Gastrocnemius medialis (tissue), 4 donors: ENCODE results near the gene FITM1.

Experiments
- POLR2A ChIP-seq, 2 donors: fragments of 450-650 bp; IDR thresholded peaks; one replicate each; pipeline ENCODE4 v1.6.1; 2017; ENCODE audit warnings: antibody characterized with exemption in 2 of 2, mild to moderate bottlenecking in 2 of 2, moderate library complexity in 2 of 2
- TF ChIP-seq, protein P1 (sequence below), 5 experiments: fragments of 450-650 bp in 3 of 5; fragments of 200-600 bp in 2 of 5; sonication (generic) in 2 of 5; IDR thresholded peaks in 4 of 5; conservative IDR thresholded peaks in 1 of 5; 1 replicate in 4 of 5; 2 replicates in 1 of 5; pipeline ENCODE4 v1.5.1; 2016 to 2019; ENCODE audit warnings: antibody characterized with exemption in 5 of 5, mild to moderate bottlenecking in 3 of 5, moderate library complexity in 3 of 5

DNA sequence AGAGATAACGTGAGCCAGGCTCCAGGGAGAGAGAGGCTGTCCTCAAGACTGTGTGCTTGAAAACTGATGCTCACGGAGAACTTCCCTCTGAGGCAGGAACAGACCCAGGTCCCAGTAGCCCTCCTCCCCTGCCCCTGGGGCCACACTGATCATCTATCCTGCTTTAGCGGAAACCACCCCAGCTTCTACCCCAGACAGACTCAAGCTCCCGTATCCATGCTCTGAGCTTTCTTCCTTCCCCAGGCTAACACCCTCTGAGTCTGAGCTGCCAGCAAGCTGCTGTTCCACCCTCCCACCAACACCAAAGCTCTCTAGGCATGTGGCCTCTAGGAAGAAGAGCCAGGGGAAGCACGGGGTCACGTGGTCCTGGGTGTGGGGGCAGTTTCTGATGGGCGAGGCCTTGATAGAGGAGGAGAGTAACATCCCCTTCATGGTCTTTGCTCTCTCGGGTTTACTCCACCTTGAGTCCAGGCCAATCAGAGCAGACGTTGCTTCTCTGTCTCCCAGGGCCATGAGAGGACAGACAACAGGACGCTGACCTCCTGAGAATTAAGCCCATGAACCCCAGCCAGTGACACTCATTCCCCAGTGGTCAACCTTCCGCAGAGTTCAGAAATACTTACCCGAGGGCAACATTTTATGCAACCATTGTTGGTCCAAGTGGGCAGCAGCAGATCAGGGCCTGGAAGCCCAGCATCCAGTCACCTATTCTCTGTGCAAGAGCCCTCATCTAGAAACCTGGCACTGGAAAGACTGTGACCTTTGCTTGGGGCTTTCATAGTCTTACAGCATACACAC is 35.0 kb upstream of the FITM1 start:
- no peak for TF ChIP-seq POLR2A (IDR thresholded peaks at IDR 0.05)
- TF ChIP-seq, protein P1, sequence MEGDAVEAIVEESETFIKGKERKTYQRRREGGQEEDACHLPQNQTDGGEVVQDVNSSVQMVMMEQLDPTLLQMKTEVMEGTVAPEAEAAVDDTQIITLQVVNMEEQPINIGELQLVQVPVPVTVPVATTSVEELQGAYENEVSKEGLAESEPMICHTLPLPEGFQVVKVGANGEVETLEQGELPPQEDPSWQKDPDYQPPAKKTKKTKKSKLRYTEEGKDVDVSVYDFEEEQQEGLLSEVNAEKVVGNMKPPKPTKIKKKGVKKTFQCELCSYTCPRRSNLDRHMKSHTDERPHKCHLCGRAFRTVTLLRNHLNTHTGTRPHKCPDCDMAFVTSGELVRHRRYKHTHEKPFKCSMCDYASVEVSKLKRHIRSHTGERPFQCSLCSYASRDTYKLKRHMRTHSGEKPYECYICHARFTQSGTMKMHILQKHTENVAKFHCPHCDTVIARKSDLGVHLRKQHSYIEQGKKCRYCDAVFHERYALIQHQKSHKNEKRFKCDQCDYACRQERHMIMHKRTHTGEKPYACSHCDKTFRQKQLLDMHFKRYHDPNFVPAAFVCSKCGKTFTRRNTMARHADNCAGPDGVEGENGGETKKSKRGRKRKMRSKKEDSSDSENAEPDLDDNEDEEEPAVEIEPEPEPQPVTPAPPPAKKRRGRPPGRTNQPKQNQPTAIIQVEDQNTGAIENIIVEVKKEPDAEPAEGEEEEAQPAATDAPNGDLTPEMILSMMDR (IDR thresholded peaks at IDR 0.05 in 4 of 5, conservative IDR thresholded peaks at IDR 0.05 in 1 of 5) = no peak
